K562 (cell line): ENCODE results near the gene PDE1A. TPM values are rescaled to one million over a fixed set of nuclear protein-coding genes. Genes with fewer than 3 reads are reported as not detected.
A peak's percentile ranks its signal among the peaks of the same experiment; 100 is the strongest.

Source experiments
- ATAC-seq: fragments of 200-7000 bp; cut with Tn5 transposase; 3 replicates; pipeline ENCODE4 v1.9.1; 2020; ENCODE audit warnings: moderate library complexity
- BruUV-seq: library from RNA; stranded (reverse); fragments of 400-500 nt; replicated peaks from 2 replicates; lab custom pipeline; 2021; lab: Mats Ljungman, UMichigan
- CTCF ChIA-PET: fragments of 300-600 bp; formaldehyde crosslinking; extraction: SDS; loops from one replicate; lab custom pipeline; 2021; ENCODE audit warnings: low intra/inter-chr PET ratio; lab: Yijun Ruan, JAX
- POLR2A ChIA-PET: fragments of 300-600, 350-650 bp; sonication (Branson Sonifier 250); formaldehyde crosslinking; extraction: SDS; loops from one replicate; lab custom pipeline; 2021; ENCODE audit warnings: antibody characterized with exemption, inconsistent platforms; lab: Yijun Ruan, JAX
- DNase-seq, 4 experiments: peaks; one replicate each; pipeline versions ENCODE4 v3.0.0 to v3.0.0-alpha.2; 2011 to 2018; ENCODE audit warnings: low spot score in 3 of 4, mixed read lengths in 3 of 4; ENCODE audit errors: extremely low read depth in 1 of 4
- FAIRE-seq: peaks from 2 replicates; lab custom pipeline; 2011; peaks lifted over from hg19 to GRCh38; lab: Jason Lieb, UNC
- H2AFZ ChIP-seq: 2 replicates; pipeline ENCODE4 v1.6.0; 2011; ENCODE audit warnings: low read depth, low read length, control low read depth, inconsistent platforms
- H3K27ac ChIP-seq: fragments of 200-600 bp; 3 replicates; pipeline ENCODE4 v1.8.0; 2011; ENCODE audit warnings: low read depth, mild to moderate bottlenecking, control low read depth, inconsistent platforms, low read length, moderate library complexity, mixed read lengths; ENCODE audit errors: extremely low read depth
- H3K27me3 ChIP-seq, 2 experiments: fragments of 300-600 bp in 1 of 2; 2 replicates in 1 of 2; 3 replicates in 1 of 2; pipeline versions ENCODE4 v1.6.0 to v1.8.0; 2011; ENCODE audit warnings: inconsistent platforms in 2 of 2, low read length in 2 of 2, mild to moderate bottlenecking in 1 of 2, mixed read lengths in 1 of 2, moderate library complexity in 1 of 2; ENCODE audit not compliant: control insufficient read depth in 2 of 2, insufficient read depth in 2 of 2
- H3K36me3 ChIP-seq: fragments of 300-600 bp; 3 replicates; pipeline ENCODE4 v1.8.0; 2011; ENCODE audit warnings: mild to moderate bottlenecking, low read length, inconsistent platforms; ENCODE audit not compliant: control insufficient read depth, insufficient read depth
- H3K4me1 ChIP-seq, 2 experiments: fragments of 200-600 bp in 1 of 2; replicated peaks in 1 of 2; 2 replicates in 1 of 2; 3 replicates in 1 of 2; pipeline versions ENCODE4 v1.5.1 to v1.8.0; 2011; ENCODE audit warnings: inconsistent platforms in 2 of 2, low read length in 2 of 2, mild to moderate bottlenecking in 1 of 2, mixed read lengths in 1 of 2, moderate library complexity in 1 of 2; ENCODE audit not compliant: control insufficient read depth in 2 of 2, insufficient read depth in 2 of 2
- H3K4me2 ChIP-seq: 2 replicates; pipeline ENCODE4 v1.6.1; 2011; ENCODE audit warnings: low read length, control low read depth, inconsistent platforms, mixed read lengths; ENCODE audit not compliant: insufficient read depth
- H3K4me3 ChIP-seq: fragments of 200-600 bp; sonication (generic), shearing (Covaris generic); 2 replicates; pipeline ENCODE4 v1.5.1; 2016; ENCODE audit warnings: control low read depth, inconsistent platforms
- H3K79me2 ChIP-seq: fragments of 200-600 bp; 3 replicates; pipeline ENCODE4 v1.8.0; 2011; ENCODE audit warnings: low read length, inconsistent platforms; ENCODE audit not compliant: control insufficient read depth, insufficient read depth
- H3K9ac ChIP-seq, 2 experiments: 2 replicates each; pipeline versions ENCODE4 v1.6.0 to v1.6.1; 2011; ENCODE audit warnings: low read depth in 2 of 2, low read length in 2 of 2, control low read depth in 1 of 2, inconsistent platforms in 1 of 2, mild to moderate bottlenecking in 1 of 2, mixed read lengths in 1 of 2; ENCODE audit not compliant: insufficient read depth in 1 of 2
- H3K9me1 ChIP-seq: one replicate; pipeline ENCODE4 v1.6.0; 2011; ENCODE audit warnings: inconsistent platforms, mild to moderate bottlenecking, low read length, moderate library complexity; ENCODE audit not compliant: control insufficient read depth, insufficient read depth
- H3K9me3 ChIP-seq: replicated peaks from 2 replicates; pipeline ENCODE4 v1.5.1; 2011; ENCODE audit warnings: low read depth, low read length, inconsistent platforms; ENCODE audit not compliant: control insufficient read depth, insufficient read depth
- H4K20me1 ChIP-seq: replicated peaks from 2 replicates; pipeline ENCODE4 v1.6.1; 2011; ENCODE audit warnings: low read length, inconsistent platforms, mixed read lengths; ENCODE audit not compliant: control insufficient read depth, insufficient read depth
- ZNF778 ChIP-seq: fragments of 450-650 bp; formaldehyde crosslinking; IDR thresholded peaks from 2 replicates; pipeline ENCODE4 v1.4.0; 2020; ENCODE audit warnings: mild to moderate bottlenecking, moderate library complexity
- WGBS: fragments of 100-300 bp; shearing (Covaris generic); methylation state at CpG from one replicate; pipeline ENCODE4 v1.1.6; 2016; ENCODE audit warnings: low coverage, mixed read lengths; ENCODE audit not compliant: insufficient coverage; ENCODE audit errors: missing lambda C conversion rate; 5-methylcytosine and 5-hydroxymethylcytosine counted together
- in situ Hi-C: fragments of 300-500 bp; cut with MboI; formaldehyde crosslinking; loops from 4 replicates; pipeline ENCODE4 v1.15.0; 2018; ENCODE audit warnings: inconsistent platforms, mixed read lengths
- intact Hi-C: fragments of 100-400 bp; cut with micrococcal nuclease; formaldehyde crosslinking; loops from 2 replicates; pipeline ENCODE4 v1.14.2; 2022
- polyA plus RNA-seq, 8 experiments: library from polyadenylated mRNA; depleted of rRNA in 4 of 8; stranded (reverse) in 5 of 8; unstranded in 3 of 8; fragments of >200 nt; fragmentation: Nextera tagmentation in 2 of 8; fragmentation: Illumina TruSeq in 1 of 8; extraction: Ambion mirVana in 2 of 8; extraction: Trizol in 1 of 8; gene quantifications; 2 replicates each; pipeline versions ENCODE4 v1.2.1 to v1.2.3, GENCODE V29; 2011 to 2014; ENCODE audit warnings: inconsistent platforms in 1 of 8, missing spikeins in 1 of 8
- total RNA-seq, 7 experiments: library from RNA; depleted of rRNA in 6 of 7; stranded (reverse); fragments of >200 nt in 6 of 7; fragmentation: Illumina TruSeq in 2 of 7; extraction: Trizol in 2 of 7; gene quantifications; 2 replicates each; pipeline versions ENCODE4 v1.2.1 to v1.2.3, GENCODE V29; 2011 to 2021; ENCODE audit warnings: low replicate concordance in 1 of 7
- TF ChIP-seq, protein P1 (sequence below), 3 experiments: IDR thresholded peaks in 2 of 3; conservative IDR thresholded peaks in 1 of 3; 2 replicates each; pipeline ENCODE4 v1.5.1; 2011 to 2012; ENCODE audit warnings: low read length in 3 of 3, mild to moderate bottlenecking in 3 of 3, control low read depth in 2 of 3, improper control_type of control experiment in 1 of 3, inconsistent platforms in 1 of 3, low read depth in 1 of 3, mixed read lengths in 1 of 3, moderate library complexity in 1 of 3; ENCODE audit not compliant: insufficient read depth in 2 of 3
- TF ChIP-seq, protein P2 (sequence below): sonication (generic); formaldehyde crosslinking; IDR thresholded peaks from 2 replicates; pipeline ENCODE4 v1.8.1; 2023; ENCODE audit warnings: mild to moderate bottlenecking, missing genetic modification reagents
- TF ChIP-seq, protein P3 (sequence below): fragments of 450-650 bp; formaldehyde crosslinking; IDR thresholded peaks from 2 replicates; pipeline ENCODE4 v1.4.0; 2020; ENCODE audit warnings: mild to moderate bottlenecking
- TF ChIP-seq, protein P4 (sequence below): IDR thresholded peaks from 2 replicates; pipeline ENCODE4 v1.6.1; 2016; ENCODE audit warnings: missing genetic modification characterization, missing compliant biosample characterization
- TF ChIP-seq, protein P5 (sequence below): fragments of 450-650 bp; IDR thresholded peaks from 2 replicates; pipeline ENCODE4 v1.6.1; 2018; ENCODE audit warnings: mild to moderate bottlenecking, low read depth; ENCODE audit not compliant: partially characterized antibody
- TF ChIP-seq, protein P6 (sequence below): IDR thresholded peaks from 2 replicates; pipeline ENCODE4 v1.6.1; 2012; ENCODE audit warnings: low read depth, low read length, improper control_type of control experiment, borderline replicate concordance

Gene PDE1A
- total and polyA plus RNA-seq, 9 of the 15 experiments (the other 6 are each of a cell fraction or from before 2014, with no cell fraction given) = 0.14 to 0.91 (median 0.32) TPM

DNA sequence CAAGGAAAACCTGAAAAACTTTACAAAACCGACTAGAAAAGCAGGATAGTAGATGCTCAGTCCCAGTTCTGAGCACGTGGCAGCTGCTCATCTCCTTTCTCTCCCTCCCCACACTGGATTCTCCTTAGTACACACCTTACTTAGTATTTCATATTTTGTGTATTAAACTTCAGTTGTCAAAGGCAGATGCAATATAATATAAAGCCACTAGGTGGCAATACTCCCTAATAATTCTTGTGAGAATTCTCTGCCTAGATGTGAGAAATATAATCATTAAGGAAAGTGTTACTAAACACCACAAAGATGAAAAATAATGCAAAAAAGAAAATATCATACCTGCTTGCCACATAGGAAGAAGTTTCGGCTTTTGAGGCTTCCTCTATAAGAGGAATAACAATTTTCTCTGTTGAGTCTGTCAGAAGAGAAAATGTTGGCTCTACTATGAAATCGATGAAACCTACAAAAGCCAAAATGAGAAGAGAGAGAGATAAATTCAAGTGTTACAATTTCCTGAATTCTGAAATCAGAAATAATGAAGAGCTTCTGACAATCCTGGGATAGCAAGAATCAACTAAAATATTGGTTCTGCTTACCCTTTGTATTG is 240.6 kb downstream of the PDE1A start:
- Histone ChIP-seq H3K4me2 (no peak overlapping the region), H3K4me1 (no peaks in the 10 kb centered on the region), H3K27ac (no peak overlapping the region), H3K9me1 (no peaks in the 10 kb centered on the region), H3K27me3 (no peaks in the 10 kb centered on the region), H3K9me3 (no peaks in the 10 kb centered on the region), H3K36me3 (no peaks in the 10 kb centered on the region), H4K20me1 (no peaks in the 10 kb centered on the region), H3K79me2 (no peaks in the 10 kb centered on the region), H3K4me3 (no peak overlapping the region), H3K9ac (no peak overlapping the region), H2AFZ (no peak overlapping the region)
- ATAC-seq (peak; percentile 83), DNase-seq (peak; percentile 13 to 51 (median 16)), FAIRE-seq (peak; percentile 75)
- POLR2A ChIA-PET = no interaction called here
- intact Hi-C loops (loop anchor here (1.0 to 10.0 kb wide), 5 partner anchors 444 to 795 kb away; partner anchors contain the start of gene FRZB), in situ Hi-C loops (loop anchor here (5.0 kb wide), 1 partner anchor 466 kb away; no protein-coding TSS in a partner anchor)
- 2% methylated on average over 4 of the region's 4 CpGs for WGBS
- CTCF ChIA-PET = interaction anchor here (0.6 to 3.0 kb wide), 5 partner anchors 16 to 794 kb away, joined by 3 to 27 read pairs (median 3); no protein-coding TSS in a partner anchor
- no TSS peak for BruUV-seq
- no peak for TF ChIP-seq ZNF778 (CRISPR knock-in tag)
- TF ChIP-seq, protein P1, sequence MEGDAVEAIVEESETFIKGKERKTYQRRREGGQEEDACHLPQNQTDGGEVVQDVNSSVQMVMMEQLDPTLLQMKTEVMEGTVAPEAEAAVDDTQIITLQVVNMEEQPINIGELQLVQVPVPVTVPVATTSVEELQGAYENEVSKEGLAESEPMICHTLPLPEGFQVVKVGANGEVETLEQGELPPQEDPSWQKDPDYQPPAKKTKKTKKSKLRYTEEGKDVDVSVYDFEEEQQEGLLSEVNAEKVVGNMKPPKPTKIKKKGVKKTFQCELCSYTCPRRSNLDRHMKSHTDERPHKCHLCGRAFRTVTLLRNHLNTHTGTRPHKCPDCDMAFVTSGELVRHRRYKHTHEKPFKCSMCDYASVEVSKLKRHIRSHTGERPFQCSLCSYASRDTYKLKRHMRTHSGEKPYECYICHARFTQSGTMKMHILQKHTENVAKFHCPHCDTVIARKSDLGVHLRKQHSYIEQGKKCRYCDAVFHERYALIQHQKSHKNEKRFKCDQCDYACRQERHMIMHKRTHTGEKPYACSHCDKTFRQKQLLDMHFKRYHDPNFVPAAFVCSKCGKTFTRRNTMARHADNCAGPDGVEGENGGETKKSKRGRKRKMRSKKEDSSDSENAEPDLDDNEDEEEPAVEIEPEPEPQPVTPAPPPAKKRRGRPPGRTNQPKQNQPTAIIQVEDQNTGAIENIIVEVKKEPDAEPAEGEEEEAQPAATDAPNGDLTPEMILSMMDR (IDR thresholded peaks at IDR 0.05 in 2 of 3, conservative IDR thresholded peaks at IDR 0.05 in 1 of 3; ENCODE audit: insufficient read depth in 2 of 3, low read depth in 1 of 3, low read length in 3 of 3) = peak; percentile 57 to 88 (median 63); a peak in 5 of 6 replicates
- TF ChIP-seq, protein P2, sequence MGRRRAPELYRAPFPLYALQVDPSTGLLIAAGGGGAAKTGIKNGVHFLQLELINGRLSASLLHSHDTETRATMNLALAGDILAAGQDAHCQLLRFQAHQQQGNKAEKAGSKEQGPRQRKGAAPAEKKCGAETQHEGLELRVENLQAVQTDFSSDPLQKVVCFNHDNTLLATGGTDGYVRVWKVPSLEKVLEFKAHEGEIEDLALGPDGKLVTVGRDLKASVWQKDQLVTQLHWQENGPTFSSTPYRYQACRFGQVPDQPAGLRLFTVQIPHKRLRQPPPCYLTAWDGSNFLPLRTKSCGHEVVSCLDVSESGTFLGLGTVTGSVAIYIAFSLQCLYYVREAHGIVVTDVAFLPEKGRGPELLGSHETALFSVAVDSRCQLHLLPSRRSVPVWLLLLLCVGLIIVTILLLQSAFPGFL (CRISPR knock-in tag) = no peak
- TF ChIP-seq, protein P3, sequence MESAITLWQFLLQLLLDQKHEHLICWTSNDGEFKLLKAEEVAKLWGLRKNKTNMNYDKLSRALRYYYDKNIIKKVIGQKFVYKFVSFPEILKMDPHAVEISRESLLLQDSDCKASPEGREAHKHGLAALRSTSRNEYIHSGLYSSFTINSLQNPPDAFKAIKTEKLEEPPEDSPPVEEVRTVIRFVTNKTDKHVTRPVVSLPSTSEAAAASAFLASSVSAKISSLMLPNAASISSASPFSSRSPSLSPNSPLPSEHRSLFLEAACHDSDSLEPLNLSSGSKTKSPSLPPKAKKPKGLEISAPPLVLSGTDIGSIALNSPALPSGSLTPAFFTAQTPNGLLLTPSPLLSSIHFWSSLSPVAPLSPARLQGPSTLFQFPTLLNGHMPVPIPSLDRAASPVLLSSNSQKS (CRISPR knock-in tag) = no peak
- TF ChIP-seq, protein P4, sequence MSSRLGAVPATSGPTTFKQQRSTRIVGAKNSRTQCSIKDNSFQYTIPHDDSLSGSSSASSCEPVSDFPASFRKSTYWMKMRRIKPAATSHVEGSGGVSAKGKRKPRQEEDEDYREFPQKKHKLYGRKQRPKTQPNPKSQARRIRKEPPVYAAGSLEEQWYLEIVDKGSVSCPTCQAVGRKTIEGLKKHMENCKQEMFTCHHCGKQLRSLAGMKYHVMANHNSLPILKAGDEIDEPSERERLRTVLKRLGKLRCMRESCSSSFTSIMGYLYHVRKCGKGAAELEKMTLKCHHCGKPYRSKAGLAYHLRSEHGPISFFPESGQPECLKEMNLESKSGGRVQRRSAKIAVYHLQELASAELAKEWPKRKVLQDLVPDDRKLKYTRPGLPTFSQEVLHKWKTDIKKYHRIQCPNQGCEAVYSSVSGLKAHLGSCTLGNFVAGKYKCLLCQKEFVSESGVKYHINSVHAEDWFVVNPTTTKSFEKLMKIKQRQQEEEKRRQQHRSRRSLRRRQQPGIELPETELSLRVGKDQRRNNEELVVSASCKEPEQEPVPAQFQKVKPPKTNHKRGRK = no peak
- TF ChIP-seq, protein P5, sequence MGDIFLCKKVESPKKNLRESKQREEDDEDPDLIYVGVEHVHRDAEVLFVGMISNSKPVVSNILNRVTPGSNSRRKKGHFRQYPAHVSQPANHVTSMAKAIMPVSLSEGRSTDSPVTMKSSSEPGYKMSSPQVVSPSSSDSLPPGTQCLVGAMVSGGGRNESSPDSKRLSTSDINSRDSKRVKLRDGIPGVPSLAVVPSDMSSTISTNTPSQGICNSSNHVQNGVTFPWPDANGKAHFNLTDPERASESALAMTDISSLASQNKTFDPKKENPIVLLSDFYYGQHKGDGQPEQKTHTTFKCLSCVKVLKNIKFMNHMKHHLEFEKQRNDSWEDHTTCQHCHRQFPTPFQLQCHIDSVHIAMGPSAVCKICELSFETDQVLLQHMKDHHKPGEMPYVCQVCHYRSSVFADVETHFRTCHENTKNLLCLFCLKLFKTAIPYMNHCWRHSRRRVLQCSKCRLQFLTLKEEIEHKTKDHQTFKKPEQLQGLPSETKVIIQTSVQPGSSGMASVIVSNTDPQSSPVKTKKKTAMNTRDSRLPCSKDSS = no peak
- TF ChIP-seq, protein P6, sequence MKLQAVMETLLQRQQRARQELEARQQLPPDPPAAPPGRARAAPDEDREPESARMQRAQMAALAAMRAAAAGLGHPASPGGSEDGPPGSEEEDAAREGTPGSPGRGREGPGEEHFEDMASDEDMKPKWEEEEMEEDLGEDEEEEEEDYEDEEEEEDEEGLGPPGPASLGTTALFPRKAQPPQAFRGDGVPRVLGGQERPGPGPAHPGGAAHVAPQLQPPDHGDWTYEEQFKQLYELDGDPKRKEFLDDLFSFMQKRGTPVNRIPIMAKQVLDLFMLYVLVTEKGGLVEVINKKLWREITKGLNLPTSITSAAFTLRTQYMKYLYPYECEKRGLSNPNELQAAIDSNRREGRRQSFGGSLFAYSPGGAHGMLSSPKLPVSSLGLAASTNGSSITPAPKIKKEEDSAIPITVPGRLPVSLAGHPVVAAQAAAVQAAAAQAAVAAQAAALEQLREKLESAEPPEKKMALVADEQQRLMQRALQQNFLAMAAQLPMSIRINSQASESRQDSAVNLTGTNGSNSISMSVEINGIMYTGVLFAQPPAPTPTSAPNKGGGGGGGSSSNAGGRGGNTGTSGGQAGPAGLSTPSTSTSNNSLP = 0 out of 2 replicates have a peak, but pooled peaks have one; percentile 75
